K562 (cell line): ENCODE data around the gene CTF1. TPM values are rescaled to one million over a fixed set of nuclear protein-coding genes. Genes with fewer than 3 reads are reported as not detected.

Experiments used
- ARID2 ChIP-seq: fragments of 450-650 bp; IDR thresholded peaks from 2 replicates; pipeline ENCODE4 v1.6.1; 2017; ENCODE audit warnings: antibody characterized with exemption, mild to moderate bottlenecking
- CBFB ChIP-seq: sonication (generic); formaldehyde crosslinking; IDR thresholded peaks from 2 replicates; pipeline ENCODE4 v1.4.0; 2020; ENCODE audit warnings: mild to moderate bottlenecking, missing genetic modification reagents
- ETS2 ChIP-seq: IDR thresholded peaks from 2 replicates; pipeline ENCODE4 v1.6.1; 2016; ENCODE audit warnings: borderline replicate concordance, missing genetic modification characterization, mild to moderate bottlenecking, moderate library complexity, missing compliant biosample characterization; ENCODE audit not compliant: poor library complexity, severe bottlenecking
- HDAC6 ChIP-seq: IDR thresholded peaks from 2 replicates; pipeline ENCODE4 v1.6.1; 2012; ENCODE audit warnings: low read depth, mild to moderate bottlenecking, control low read depth, inconsistent platforms, low read length, moderate library complexity
- HOXB6 ChIP-seq: fragments of 250-450 bp; sonication (Bioruptor Pico); IDR thresholded peaks from 2 replicates; pipeline ENCODE4 v1.5.1; 2022; ENCODE audit warnings: mild to moderate bottlenecking, borderline replicate concordance
- JUND ChIP-seq, 2 experiments: IDR thresholded peaks; 2 replicates in 1 of 2; 3 replicates in 1 of 2; pipeline ENCODE4 v1.6.1; 2011; ENCODE audit warnings: borderline replicate concordance in 2 of 2, low read depth in 2 of 2, low read length in 2 of 2, improper control_type of control experiment in 1 of 2, missing biosample characterization in 1 of 2, missing genetic modification characterization in 1 of 2, missing genetic modification reagents in 1 of 2
- LARP7 ChIP-seq: fragments of 450-650 bp; IDR thresholded peaks from 2 replicates; pipeline ENCODE4 v1.6.1; 2016
- NFYB ChIP-seq: IDR thresholded peaks from 2 replicates; pipeline ENCODE4 v1.6.1; 2011; ENCODE audit warnings: mild to moderate bottlenecking, moderate library complexity; ENCODE audit not compliant: insufficient read length; ENCODE audit errors: extremely low read depth
- PTBP1 ChIP-seq: fragments of 200-400 bp; formaldehyde crosslinking; IDR thresholded peaks from 2 replicates; pipeline ENCODE4 v1.6.1; 2017; ENCODE audit warnings: low read depth, low read length
- SMARCA4 ChIP-seq: fragments of 450-650 bp; IDR thresholded peaks from 2 replicates; pipeline ENCODE4 v1.6.1; 2016
- TBL1XR1 ChIP-seq, 2 experiments: IDR thresholded peaks; 2 replicates each; pipeline ENCODE4 v1.6.1; 2012; ENCODE audit warnings: improper control_type of control experiment in 2 of 2, low read length in 2 of 2, mild to moderate bottlenecking in 1 of 2
- TCF7 ChIP-seq: sonication (generic); IDR thresholded peaks from 2 replicates; pipeline ENCODE4 v1.6.1; 2016; ENCODE audit warnings: antibody characterized with exemption, borderline replicate concordance
- TRIM24 ChIP-seq, 2 experiments: fragments of 450-650 bp; IDR thresholded peaks; 2 replicates each; pipeline ENCODE4 v1.6.1; 2016
- ZC3H11A ChIP-seq: IDR thresholded peaks from 2 replicates; pipeline ENCODE4 v1.6.1; 2012; ENCODE audit warnings: low read depth, low read length, improper control_type of control experiment
- ZKSCAN8 ChIP-seq: fragments of 200-800 bp; sonication (Bioruptor generic); IDR thresholded peaks from 2 replicates; pipeline ENCODE4 v1.6.1; 2016; ENCODE audit warnings: missing genetic modification characterization, missing compliant biosample characterization
- ZNF121 ChIP-seq: sonication (generic); formaldehyde crosslinking; conservative IDR thresholded peaks from 2 replicates; pipeline ENCODE4 v1.8.0; 2022; ENCODE audit warnings: missing genetic modification reagents
- polyA plus RNA-seq, 8 experiments: library from polyadenylated mRNA; depleted of rRNA in 4 of 8; stranded (reverse) in 5 of 8; unstranded in 3 of 8; fragments of >200 nt; fragmentation: Nextera tagmentation in 2 of 8; fragmentation: Illumina TruSeq in 1 of 8; extraction: Ambion mirVana in 2 of 8; extraction: Trizol in 1 of 8; gene quantifications; 2 replicates each; pipeline versions ENCODE4 v1.2.1 to v1.2.3, GENCODE V29; 2011 to 2014; ENCODE audit warnings: inconsistent platforms in 1 of 8, missing spikeins in 1 of 8
- total RNA-seq, 7 experiments: library from RNA; depleted of rRNA in 6 of 7; stranded (reverse); fragments of >200 nt in 6 of 7; fragmentation: Illumina TruSeq in 2 of 7; extraction: Trizol in 2 of 7; gene quantifications; 2 replicates each; pipeline versions ENCODE4 v1.2.1 to v1.2.3, GENCODE V29; 2011 to 2021; ENCODE audit warnings: low replicate concordance in 1 of 7
- TF ChIP-seq, protein P1 (sequence below): fragments of 450-650 bp; IDR thresholded peaks from 2 replicates; pipeline ENCODE4 v1.6.1; 2017; ENCODE audit warnings: mild to moderate bottlenecking, moderate library complexity
- TF ChIP-seq, protein P2 (sequence below), 2 experiments: fragments of 450-650 bp in 1 of 2; sonication (generic) in 1 of 2; formaldehyde crosslinking in 1 of 2; IDR thresholded peaks; 2 replicates each; pipeline versions ENCODE4 v1.7.1 to v1.9.0; 2016 to 2022; ENCODE audit warnings: inconsistent platforms in 1 of 2, mild to moderate bottlenecking in 1 of 2, missing genetic modification reagents in 1 of 2

The CTF1 gene
- total and polyA plus RNA-seq, 9 of the 15 experiments (the other 6 are each of a cell fraction or from before 2014, with no cell fraction given), result 0.24 to 2.5 (median 0.44) TPM

DNA sequence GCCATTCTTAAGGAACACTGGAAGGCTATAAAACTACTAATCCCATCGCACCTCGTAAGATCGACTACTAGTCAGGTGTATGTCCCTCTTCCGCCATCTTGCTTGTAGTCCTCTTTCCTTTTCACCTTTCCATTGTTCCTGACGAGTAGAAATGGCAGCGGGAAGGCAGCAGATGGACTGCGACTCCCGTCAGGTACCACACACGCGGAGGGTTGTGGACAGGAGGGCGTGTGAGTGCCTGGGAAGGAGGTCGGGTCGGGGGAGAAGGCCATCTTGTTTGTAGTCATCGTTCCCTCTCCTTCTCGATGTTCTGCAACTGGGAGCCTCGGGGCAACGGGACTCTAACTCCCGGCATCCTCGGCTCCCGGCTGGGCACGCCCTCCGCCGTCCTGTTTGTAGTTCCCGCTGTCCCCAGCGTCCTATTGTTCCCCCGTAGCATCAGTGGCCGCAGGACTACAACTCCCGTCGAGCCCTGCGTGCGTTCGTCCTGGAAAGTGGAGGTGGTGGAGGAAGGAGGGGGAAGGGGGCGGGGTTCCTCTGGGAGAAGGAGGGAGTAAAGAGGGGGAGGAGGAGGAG lies 26.6 kb downstream of the CTF1 start (continued):
- TF ChIP-seq SMARCA4 (no peak), PTBP1 (no peak), ZC3H11A (no peak), ARID2 (no peak), JUND (IDR thresholded peaks at IDR 0.05; ENCODE audit: borderline replicate concordance, low read depth, low read length) (peak; percentile 9; the same call in 1 of the 2 replicates), JUND (tag; IDR thresholded peaks at IDR 0.05; ENCODE audit: borderline replicate concordance, low read depth, low read length) (no peak; the same call in 2 of the 3 replicates), ETS2 (no peak), CBFB (CRISPR knock-in tag) (no peak), TRIM24 (IDR thresholded peaks at IDR 0.05) (no peak), HDAC6 (no peak), HOXB6 (CRISPR knock-in tag) (peak; percentile 83; the same call in 1 of the 2 replicates), TBL1XR1 (IDR thresholded peaks at IDR 0.05; ENCODE audit: low read length in 2 of 2) (no peak; a peak in 1 of 4 replicates), NFYB (no peak), ZNF121 (CRISPR knock-in tag) (no peak), TCF7 (peak; percentile 11; the same call in 1 of the 2 replicates), LARP7 (no peak), ZKSCAN8 (CRISPR knock-in tag) (no peak)
- TF ChIP-seq, protein P1, sequence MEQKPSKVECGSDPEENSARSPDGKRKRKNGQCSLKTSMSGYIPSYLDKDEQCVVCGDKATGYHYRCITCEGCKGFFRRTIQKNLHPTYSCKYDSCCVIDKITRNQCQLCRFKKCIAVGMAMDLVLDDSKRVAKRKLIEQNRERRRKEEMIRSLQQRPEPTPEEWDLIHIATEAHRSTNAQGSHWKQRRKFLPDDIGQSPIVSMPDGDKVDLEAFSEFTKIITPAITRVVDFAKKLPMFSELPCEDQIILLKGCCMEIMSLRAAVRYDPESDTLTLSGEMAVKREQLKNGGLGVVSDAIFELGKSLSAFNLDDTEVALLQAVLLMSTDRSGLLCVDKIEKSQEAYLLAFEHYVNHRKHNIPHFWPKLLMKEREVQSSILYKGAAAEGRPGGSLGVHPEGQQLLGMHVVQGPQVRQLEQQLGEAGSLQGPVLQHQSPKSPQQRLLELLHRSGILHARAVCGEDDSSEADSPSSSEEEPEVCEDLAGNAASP, result no peak
- TF ChIP-seq, protein P2, sequence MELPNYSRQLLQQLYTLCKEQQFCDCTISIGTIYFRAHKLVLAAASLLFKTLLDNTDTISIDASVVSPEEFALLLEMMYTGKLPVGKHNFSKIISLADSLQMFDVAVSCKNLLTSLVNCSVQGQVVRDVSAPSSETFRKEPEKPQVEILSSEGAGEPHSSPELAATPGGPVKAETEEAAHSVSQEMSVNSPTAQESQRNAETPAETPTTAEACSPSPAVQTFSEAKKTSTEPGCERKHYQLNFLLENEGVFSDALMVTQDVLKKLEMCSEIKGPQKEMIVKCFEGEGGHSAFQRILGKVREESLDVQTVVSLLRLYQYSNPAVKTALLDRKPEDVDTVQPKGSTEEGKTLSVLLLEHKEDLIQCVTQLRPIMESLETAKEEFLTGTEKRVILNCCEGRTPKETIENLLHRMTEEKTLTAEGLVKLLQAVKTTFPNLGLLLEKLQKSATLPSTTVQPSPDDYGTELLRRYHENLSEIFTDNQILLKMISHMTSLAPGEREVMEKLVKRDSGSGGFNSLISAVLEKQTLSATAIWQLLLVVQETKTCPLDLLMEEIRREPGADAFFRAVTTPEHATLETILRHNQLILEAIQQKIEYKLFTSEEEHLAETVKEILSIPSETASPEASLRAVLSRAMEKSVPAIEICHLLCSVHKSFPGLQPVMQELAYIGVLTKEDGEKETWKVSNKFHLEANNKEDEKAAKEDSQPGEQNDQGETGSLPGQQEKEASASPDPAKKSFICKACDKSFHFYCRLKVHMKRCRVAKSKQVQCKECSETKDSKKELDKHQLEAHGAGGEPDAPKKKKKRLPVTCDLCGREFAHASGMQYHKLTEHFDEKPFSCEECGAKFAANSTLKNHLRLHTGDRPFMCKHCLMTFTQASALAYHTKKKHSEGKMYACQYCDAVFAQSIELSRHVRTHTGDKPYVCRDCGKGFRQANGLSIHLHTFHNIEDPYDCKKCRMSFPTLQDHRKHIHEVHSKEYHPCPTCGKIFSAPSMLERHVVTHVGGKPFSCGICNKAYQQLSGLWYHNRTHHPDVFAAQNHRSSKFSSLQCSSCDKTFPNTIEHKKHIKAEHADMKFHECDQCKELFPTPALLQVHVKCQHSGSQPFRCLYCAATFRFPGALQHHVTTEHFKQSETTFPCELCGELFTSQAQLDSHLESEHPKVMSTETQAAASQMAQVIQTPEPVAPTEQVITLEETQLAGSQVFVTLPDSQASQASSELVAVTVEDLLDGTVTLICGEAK (IDR thresholded peaks at IDR 0.05), result peak; percentile 82
- TF ChIP-seq, protein P2 (CRISPR knock-in tag; IDR thresholded peaks at IDR 0.05), result no peak
